ENCODE measurements around the gene EGF.

Gene EGF

GRCh38 chr4:109969087-109969486, 56.4 kb downstream of the EGF start:
- TF ChIP-seq CTCF (IDR thresholded peaks at IDR 0.05), result no peak

- no peak for TF ChIP-seq CTCF (IDR thresholded peaks at IDR 0.05)
Measured at GRCh38 chr4:109969919-109970318, 57.2 kb downstream of the EGF start.

GRCh38 chr4:109972786-109973528, 60.3 kb downstream of the EGF start:
- TF ChIP-seq CTCF (IDR thresholded peaks at IDR 0.05), result no peak

- TF ChIP-seq CTCF (IDR thresholded peaks at IDR 0.05), result no peak
Measured at GRCh38 chr4:109973529-109973905, 60.8 kb downstream of the EGF start.

- no peak for TF ChIP-seq CTCF (IDR thresholded peaks at IDR 0.05)
Measured at GRCh38 chr4:109976189-109976588, 63.5 kb downstream of the EGF start.

GRCh38 chr4:109977854-109978501, 65.3 kb downstream of the EGF start:
- peak; percentile 71 for TF ChIP-seq CTCF (IDR thresholded peaks at IDR 0.05)

- no peak for TF ChIP-seq CTCF (IDR thresholded peaks at IDR 0.05)
Measured at GRCh38 chr4:109978704-109979454, 66.2 kb downstream of the EGF start.
